ENCODE results near the gene TTC23. TPM values are rescaled to one million over a fixed set of nuclear protein-coding genes. Genes with fewer than 3 reads are reported as not detected.
A peak's percentile ranks its signal among the peaks of the same experiment; 100 is the strongest.

TTC23 gene
- total and polyA plus RNA-seq, 9 of the 15 experiments (the other 6 are each of a cell fraction or from before 2014, with no cell fraction given): 0.41 to 4.5 (median 2.5) TPM

- TF ChIP-seq MBD1 (CRISPR knock-in tag; IDR thresholded peaks at IDR 0.05) (no peak), CREB3L1 (IDR thresholded peaks at IDR 0.05; ENCODE audit: borderline replicate concordance, low read depth) (peak; percentile 81), PREB (CRISPR knock-in tag; IDR thresholded peaks at IDR 0.05) (0 out of 2 replicates have a peak, but pooled peaks have one; percentile 54), ERF (CRISPR knock-in tag; IDR thresholded peaks at IDR 0.05) (0 out of 2 replicates have a peak, but pooled peaks have one; percentile 68), MBD2 (IDR thresholded peaks at IDR 0.05; ENCODE audit: borderline replicate concordance, low read depth) (peak; percentile 72; the same call in 1 of the 2 replicates), PBX2 (CRISPR knock-in tag; IDR thresholded peaks at IDR 0.05; ENCODE audit: low read depth) (no peak), PBX2 (tag; conservative IDR thresholded peaks at IDR 0.05; ENCODE audit: low read depth) (peak; percentile 67), NRF1 (conservative IDR thresholded peaks at IDR 0.05 in 1 of 2, IDR thresholded peaks at IDR 0.05 in 1 of 2) (peak; percentile 35 to 57; a peak in 2 of 4 replicates), TAF9B (IDR thresholded peaks at IDR 0.05; ENCODE audit: partially characterized antibody) (peak; percentile 77), ZNF449 (CRISPR knock-in tag; IDR thresholded peaks at IDR 0.05) (no peak), MXI1 (IDR thresholded peaks at IDR 0.05; ENCODE audit: low read depth, low read length) (0 out of 2 replicates have a peak, but pooled peaks have one; percentile 36), TFAP4 (CRISPR knock-in tag; IDR thresholded peaks at IDR 0.05; ENCODE audit: borderline replicate concordance) (peak; percentile 48; the same call in 1 of the 2 replicates), ZNF41 (CRISPR knock-in tag; conservative IDR thresholded peaks at IDR 0.05) (no peak)
These were observed 1.8 kb upstream of the TTC23 start, which contains the start of gene LRRC28 (continued) for GRCh38 chr15:99250857-99251841.

Data from K562 (cell line).